IMR-90 (cell line): ENCODE measurements around the gene ONECUT2. TPM values are rescaled to one million over a fixed set of nuclear protein-coding genes. Genes with fewer than 3 reads are reported as not detected.

ENCODE experiments used
- ATAC-seq: fragments of 200-7000 bp; cut with Tn5 transposase; 2 replicates; pipeline ENCODE4 v1.9.1; 2020; ENCODE audit warnings: low read depth, mild to moderate bottlenecking, moderate library complexity
- BruUV-seq: library from RNA; stranded (reverse); fragments of 400-500 nt; replicated peaks from 2 replicates; lab custom pipeline; 2021; lab: Mats Ljungman, UMichigan
- CTCF ChIA-PET: fragments of 300-600 bp; formaldehyde crosslinking; extraction: SDS; loops from one replicate; lab custom pipeline; 2021; ENCODE audit warnings: antibody characterized with exemption; lab: Yijun Ruan, JAX
- POLR2A ChIA-PET: fragments of 300-600 bp; sonication (Branson Sonifier 250); formaldehyde crosslinking; loops from one replicate; lab custom pipeline; 2022; ENCODE audit warnings: antibody characterized with exemption; ENCODE audit not compliant: unreplicated experiment; lab: Charles Lee
- DNase-seq: peaks from one replicate; pipeline ENCODE4 v3.0.0; 2013
- H2AFZ ChIP-seq: replicated peaks from 2 replicates; pipeline ENCODE3; 2013; ENCODE audit warnings: low read length, mild to moderate bottlenecking; ENCODE audit not compliant: poor library complexity
- H2AK5ac ChIP-seq: 2 replicates; pipeline ENCODE4 v1.6.1; 2013; ENCODE audit warnings: low read depth, low read length, inconsistent platforms
- H2AK9ac ChIP-seq: replicated peaks from 2 replicates; pipeline ENCODE3; 2013; ENCODE audit warnings: mild to moderate bottlenecking, low read depth, low read length, moderate library complexity; ENCODE audit not compliant: poor library complexity
- H2BK120ac ChIP-seq: 2 replicates; pipeline ENCODE4 v1.6.1; 2013; ENCODE audit warnings: low read depth, low read length, inconsistent platforms
- H2BK15ac ChIP-seq: 3 replicates; pipeline ENCODE4 v1.6.1; 2013; ENCODE audit warnings: low read depth, low read length, inconsistent platforms
- H2BK20ac ChIP-seq: 2 replicates; pipeline ENCODE4 v1.6.1; 2013; ENCODE audit warnings: low read depth, mild to moderate bottlenecking, inconsistent platforms, low read length, moderate library complexity
- H2BK5ac ChIP-seq: 2 replicates; pipeline ENCODE4 v1.6.1; 2013; ENCODE audit warnings: mild to moderate bottlenecking, low read depth, low read length, inconsistent platforms; ENCODE audit not compliant: poor library complexity, severe bottlenecking
- H3K14ac ChIP-seq: replicated peaks from 2 replicates; pipeline ENCODE4 v1.6.1; 2013; ENCODE audit warnings: low read depth, low read length, inconsistent platforms
- H3K18ac ChIP-seq: 2 replicates; pipeline ENCODE4 v1.6.1; 2013; ENCODE audit warnings: low read depth, low read length, control low read depth
- H3K23ac ChIP-seq: 2 replicates; pipeline ENCODE4 v1.6.1; 2013; ENCODE audit warnings: low read depth, low read length, inconsistent platforms
- H3K27ac ChIP-seq: 2 replicates; pipeline ENCODE4 v1.5.1; 2013; ENCODE audit warnings: mild to moderate bottlenecking, control low read depth, low read length; ENCODE audit not compliant: insufficient read depth
- H3K27me3 ChIP-seq: 2 replicates; pipeline ENCODE4 v1.6.1; 2013; ENCODE audit warnings: low read length; ENCODE audit not compliant: control insufficient read depth, insufficient read depth
- H3K36me3 ChIP-seq: 2 replicates; pipeline ENCODE4 v1.6.1; 2013; ENCODE audit warnings: low read length, mixed read lengths; ENCODE audit not compliant: control insufficient read depth, insufficient read depth
- H3K4ac ChIP-seq: 2 replicates; pipeline ENCODE4 v1.6.1; 2013; ENCODE audit warnings: low read depth, low read length, inconsistent platforms
- H3K4me1 ChIP-seq: 2 replicates; pipeline ENCODE4 v1.6.1; 2013; ENCODE audit warnings: low read length, mixed read lengths; ENCODE audit not compliant: control insufficient read depth, insufficient read depth
- H3K4me2 ChIP-seq: 2 replicates; pipeline ENCODE4 v1.6.1; 2013; ENCODE audit warnings: low read depth, mild to moderate bottlenecking, control low read depth, low read length, moderate library complexity
- H3K4me3 ChIP-seq: 2 replicates; pipeline ENCODE4 v1.5.1; 2013; ENCODE audit warnings: low read depth, mild to moderate bottlenecking, control low read depth, low read length, moderate library complexity; ENCODE audit not compliant: insufficient read depth
- H3K56ac ChIP-seq: 2 replicates; pipeline ENCODE4 v1.6.1; 2013; ENCODE audit warnings: low read length, inconsistent platforms; ENCODE audit not compliant: insufficient read depth; ENCODE audit errors: extremely low read depth
- H3K79me1 ChIP-seq, 2 experiments: 2 replicates each; pipeline ENCODE4 v1.6.1; 2013; ENCODE audit warnings: low read length in 2 of 2, inconsistent platforms in 1 of 2, low read depth in 1 of 2
- H3K9ac ChIP-seq: 2 replicates; pipeline ENCODE4 v1.6.1; 2013; ENCODE audit warnings: low read depth, low read length, control low read depth
- H3K9me1 ChIP-seq: 2 replicates; pipeline ENCODE4 v1.6.1; 2013; ENCODE audit warnings: low read length, inconsistent platforms; ENCODE audit not compliant: insufficient read depth
- H3K9me3 ChIP-seq: 2 replicates; pipeline ENCODE4 v1.6.1; 2013; ENCODE audit warnings: low read length; ENCODE audit not compliant: control insufficient read depth, insufficient read depth
- H4K20me1 ChIP-seq: 2 replicates; pipeline ENCODE4 v1.6.1; 2013; ENCODE audit warnings: low read length, inconsistent platforms; ENCODE audit not compliant: insufficient read depth
- H4K5ac ChIP-seq: 2 replicates; pipeline ENCODE4 v1.6.1; 2013; ENCODE audit warnings: mild to moderate bottlenecking, low read depth, low read length, control low read depth
- H4K8ac ChIP-seq, 2 experiments: 2 replicates each; pipeline ENCODE4 v1.6.1; 2013; ENCODE audit warnings: low read depth in 2 of 2, low read length in 2 of 2, control low read depth in 1 of 2, inconsistent platforms in 1 of 2
- H4K91ac ChIP-seq: 2 replicates; pipeline ENCODE4 v1.6.1; 2013; ENCODE audit warnings: low read depth, low read length, inconsistent platforms; ENCODE audit not compliant: insufficient read depth
- CEBPB ChIP-seq: IDR thresholded peaks from 2 replicates; pipeline ENCODE4 v1.6.1; 2012; ENCODE audit warnings: low read depth, low read length, improper control_type of control experiment
- MAFK ChIP-seq: IDR thresholded peaks from 2 replicates; pipeline ENCODE4 v1.6.1; 2012; ENCODE audit warnings: low read depth, low read length, improper control_type of control experiment
- NFE2L2 ChIP-seq: fragments of 150-350 bp; IDR thresholded peaks from 2 replicates; pipeline ENCODE4 v1.6.1; 2016; ENCODE audit warnings: low read depth, mild to moderate bottlenecking, low read length
- SMC3 ChIP-seq: fragments of 150-350 bp; IDR thresholded peaks from 2 replicates; pipeline ENCODE4 v1.6.1; 2016; ENCODE audit warnings: low read depth, mild to moderate bottlenecking, antibody characterized with exemption, low read length, moderate library complexity
- WGBS, 2 experiments: methylation state at CpG; one replicate each; pipeline versions ENCODE4 v1.1.5 to v1.1.7; 2013; ENCODE audit warnings: missing lambda C conversion rate in 2 of 2; ENCODE audit not compliant: insufficient read length in 1 of 2; ENCODE audit errors: extremely low coverage in 2 of 2; 5-methylcytosine and 5-hydroxymethylcytosine counted together
- dilution Hi-C: fragments of 300-500 bp; cut with HindIII; formaldehyde crosslinking; loops from one replicate; pipeline ENCODE4 v1.14.3; 2018; ENCODE audit warnings: low sequenced_read_pairs; ENCODE audit not compliant: unreplicated experiment
- in situ Hi-C: fragments of 300-500 bp; cut with MboI; formaldehyde crosslinking; loops from 3 replicates; pipeline ENCODE4 v1.14.3; 2019; ENCODE audit warnings: low sequenced_read_pairs, inconsistent platforms, mixed read lengths
- intact Hi-C: fragments of 100-400 bp; cut with micrococcal nuclease; formaldehyde crosslinking; loops from 2 replicates; pipeline ENCODE4 v1.10.0; 2022
- polyA plus RNA-seq, 3 experiments: library from polyadenylated mRNA; depleted of rRNA; stranded (reverse); fragments of >200 nt; gene quantifications; 2 replicates each; pipeline ENCODE4 v1.2.3, GENCODE V29; 2012; ENCODE audit warnings: low replicate concordance in 1 of 3
- total RNA-seq: library from RNA; depleted of rRNA; stranded (reverse); fragments of >200 nt; gene quantifications from 2 replicates; pipeline ENCODE4 v1.2.3, GENCODE V29; 2012
- TF ChIP-seq, protein P1 (sequence below): conservative IDR thresholded peaks from 2 replicates; pipeline ENCODE4 v1.5.1; 2012; ENCODE audit warnings: mild to moderate bottlenecking, low read depth, low read length, improper control_type of control experiment

ONECUT2 gene
- total and polyA plus RNA-seq, 2 of the 4 experiments (the other 2 are of a cell fraction), result under 0.01 to 0.02 TPM

DNA sequence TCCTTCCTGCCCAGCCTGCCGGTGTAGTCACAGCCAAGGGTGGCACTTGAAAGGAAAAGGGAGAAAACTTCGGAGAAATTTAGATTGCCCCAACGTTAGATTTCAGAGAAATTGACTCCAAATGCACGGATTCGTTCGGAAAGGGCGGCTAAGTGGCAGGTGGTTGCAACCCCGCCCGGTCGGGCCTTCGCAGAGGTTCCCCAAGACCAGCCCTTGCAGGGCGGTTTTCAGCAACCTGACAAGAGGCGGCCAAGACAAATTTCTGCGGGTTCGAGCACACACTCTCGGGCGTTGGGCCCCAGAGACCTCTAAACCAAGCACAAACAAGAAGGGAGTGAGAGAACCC, 4.8 kb downstream of the ONECUT2 start:
- Histone ChIP-seq H4K20me1 (no peaks in the 10 kb centered on the region; the same call in 1 of the 2 replicates), H3K56ac (no peak overlapping the region), H3K27me3 (peaks cover 81% of the 10 kb centered on the region), H3K9ac (no peak overlapping the region), H2BK120ac (no peak overlapping the region), H3K79me1 (no peaks in the 10 kb centered on the region), H2AFZ (no peak overlapping the region), H3K9me3 (no peaks in the 10 kb centered on the region; the same call in 1 of the 2 replicates), H3K18ac (no peak overlapping the region), H3K23ac (no peak overlapping the region), H3K36me3 (no peaks in the 10 kb centered on the region), H3K4me2 (no peak overlapping the region), H3K14ac (no peak overlapping the region), H2AK5ac (no peak overlapping the region), H3K4me1 (no peaks in the 10 kb centered on the region), H3K9me1 (no peaks in the 10 kb centered on the region), H3K27ac (no peak overlapping the region), H4K91ac (no peak overlapping the region), H2BK20ac (no peak overlapping the region), H4K8ac (no peak overlapping the region), H3K4ac (no peak overlapping the region), H3K4me3 (no peak overlapping the region), H2AK9ac (no peak overlapping the region), H4K5ac (no peak overlapping the region), H2BK5ac (no peak overlapping the region), H2BK15ac (no peak overlapping the region)
- BruUV-seq, result no TSS peak
- no peak for TF ChIP-seq MAFK
- TF ChIP-seq CEBPB, result no peak
- TF ChIP-seq NFE2L2, result no peak
- TF ChIP-seq SMC3, result no peak
- TF ChIP-seq, protein P1, sequence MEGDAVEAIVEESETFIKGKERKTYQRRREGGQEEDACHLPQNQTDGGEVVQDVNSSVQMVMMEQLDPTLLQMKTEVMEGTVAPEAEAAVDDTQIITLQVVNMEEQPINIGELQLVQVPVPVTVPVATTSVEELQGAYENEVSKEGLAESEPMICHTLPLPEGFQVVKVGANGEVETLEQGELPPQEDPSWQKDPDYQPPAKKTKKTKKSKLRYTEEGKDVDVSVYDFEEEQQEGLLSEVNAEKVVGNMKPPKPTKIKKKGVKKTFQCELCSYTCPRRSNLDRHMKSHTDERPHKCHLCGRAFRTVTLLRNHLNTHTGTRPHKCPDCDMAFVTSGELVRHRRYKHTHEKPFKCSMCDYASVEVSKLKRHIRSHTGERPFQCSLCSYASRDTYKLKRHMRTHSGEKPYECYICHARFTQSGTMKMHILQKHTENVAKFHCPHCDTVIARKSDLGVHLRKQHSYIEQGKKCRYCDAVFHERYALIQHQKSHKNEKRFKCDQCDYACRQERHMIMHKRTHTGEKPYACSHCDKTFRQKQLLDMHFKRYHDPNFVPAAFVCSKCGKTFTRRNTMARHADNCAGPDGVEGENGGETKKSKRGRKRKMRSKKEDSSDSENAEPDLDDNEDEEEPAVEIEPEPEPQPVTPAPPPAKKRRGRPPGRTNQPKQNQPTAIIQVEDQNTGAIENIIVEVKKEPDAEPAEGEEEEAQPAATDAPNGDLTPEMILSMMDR, result no peak
- ChIA-PET CTCF (no interaction called here), POLR2A (no interaction called here)
- DNase-seq (no peak), ATAC-seq (no peak)
- intact Hi-C loops, result no loop called here
- dilution Hi-C loops, result no loop called here
- 0% methylated on average over 9 of the region's 17 CpGs; no CpG with 5 or more reads in 1 of the 2 experiments for WGBS, 2 experiments
- in situ Hi-C loops, result loop anchor here (10.0 kb wide), 1 partner anchor 695 kb away; no protein-coding TSS in a partner anchor
